ENCODE data around the gene C2CD3. TPM values are rescaled to one million over a fixed set of nuclear protein-coding genes. Genes with fewer than 3 reads are reported as not detected.

Gene C2CD3
- total RNA-seq, 1 donor from 2014 or later = 13.8 TPM

DNA sequence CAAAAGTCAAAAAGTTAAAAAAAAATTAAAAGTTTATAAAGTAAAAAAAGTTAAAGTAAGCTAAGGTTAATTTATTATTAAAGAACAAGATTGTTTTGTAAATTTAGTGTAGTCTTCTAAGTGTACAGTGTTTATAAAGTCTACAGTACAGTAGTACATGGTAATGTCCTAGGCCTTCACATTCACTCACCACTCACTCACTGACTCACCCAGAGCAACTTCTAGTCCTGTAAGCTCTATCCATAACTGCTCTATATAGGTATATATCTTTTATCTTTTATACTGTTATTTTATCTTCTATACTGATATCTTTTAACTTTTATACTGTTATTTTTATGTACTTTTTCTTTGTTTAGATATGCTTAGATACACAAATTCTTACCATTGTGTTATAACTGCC, 11.2 kb downstream of the C2CD3 start:
- H3K36me3 ChIP-seq = peaks cover 26% of the 10 kb centered on the region
- no peaks in the 10 kb centered on the region for H3K27me3 ChIP-seq (ENCODE audit: low read depth)
- no peak overlapping the region for H3K27ac ChIP-seq (replicated peaks)
- TF ChIP-seq, protein P1, sequence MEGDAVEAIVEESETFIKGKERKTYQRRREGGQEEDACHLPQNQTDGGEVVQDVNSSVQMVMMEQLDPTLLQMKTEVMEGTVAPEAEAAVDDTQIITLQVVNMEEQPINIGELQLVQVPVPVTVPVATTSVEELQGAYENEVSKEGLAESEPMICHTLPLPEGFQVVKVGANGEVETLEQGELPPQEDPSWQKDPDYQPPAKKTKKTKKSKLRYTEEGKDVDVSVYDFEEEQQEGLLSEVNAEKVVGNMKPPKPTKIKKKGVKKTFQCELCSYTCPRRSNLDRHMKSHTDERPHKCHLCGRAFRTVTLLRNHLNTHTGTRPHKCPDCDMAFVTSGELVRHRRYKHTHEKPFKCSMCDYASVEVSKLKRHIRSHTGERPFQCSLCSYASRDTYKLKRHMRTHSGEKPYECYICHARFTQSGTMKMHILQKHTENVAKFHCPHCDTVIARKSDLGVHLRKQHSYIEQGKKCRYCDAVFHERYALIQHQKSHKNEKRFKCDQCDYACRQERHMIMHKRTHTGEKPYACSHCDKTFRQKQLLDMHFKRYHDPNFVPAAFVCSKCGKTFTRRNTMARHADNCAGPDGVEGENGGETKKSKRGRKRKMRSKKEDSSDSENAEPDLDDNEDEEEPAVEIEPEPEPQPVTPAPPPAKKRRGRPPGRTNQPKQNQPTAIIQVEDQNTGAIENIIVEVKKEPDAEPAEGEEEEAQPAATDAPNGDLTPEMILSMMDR (IDR thresholded peaks at IDR 0.05; ENCODE audit: borderline replicate concordance) = no peak
- intact Hi-C loops (cut with micrococcal nuclease) = no loop called here
- H3K4me3 ChIP-seq = no peak overlapping the region
- H3K9me3 ChIP-seq (replicated peaks) = no peaks in the 10 kb centered on the region
- H3K4me1 ChIP-seq = peaks cover 17% of the 10 kb centered on the region
- DNase-seq = no peak

DNA sequence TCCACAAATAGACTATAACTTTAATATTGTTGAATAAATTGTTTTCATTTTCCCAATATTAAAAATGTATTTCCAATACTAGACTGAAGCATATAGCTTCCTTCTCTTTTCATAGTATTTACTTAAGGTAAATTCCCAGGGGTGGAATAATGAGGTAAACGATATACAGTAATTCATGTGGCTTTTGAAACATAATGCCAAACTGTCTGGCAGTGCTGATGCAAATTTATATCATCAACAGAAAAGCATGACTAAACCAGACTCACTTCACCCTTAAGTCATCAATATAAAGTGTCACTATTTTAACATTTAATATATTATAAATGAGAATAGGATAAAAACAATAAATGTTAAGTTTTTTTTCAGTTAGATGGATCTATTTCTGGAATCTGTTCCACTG, 13.6 kb downstream of the C2CD3 start:
- TF ChIP-seq, protein P1 (IDR thresholded peaks at IDR 0.05; ENCODE audit: borderline replicate concordance) = no peak
- intact Hi-C loops (cut with micrococcal nuclease) = no loop called here
- Histone ChIP-seq H3K9me3 (replicated peaks) (peaks cover 8% of the 10 kb centered on the region), H3K27ac (replicated peaks) (no peak overlapping the region), H3K27me3 (ENCODE audit: low read depth) (no peaks in the 10 kb centered on the region), H3K4me1 (peaks cover 12% of the 10 kb centered on the region), H3K36me3 (peaks cover 21% of the 10 kb centered on the region), H3K4me3 (no peak overlapping the region)
- no peak for DNase-seq

DNA sequence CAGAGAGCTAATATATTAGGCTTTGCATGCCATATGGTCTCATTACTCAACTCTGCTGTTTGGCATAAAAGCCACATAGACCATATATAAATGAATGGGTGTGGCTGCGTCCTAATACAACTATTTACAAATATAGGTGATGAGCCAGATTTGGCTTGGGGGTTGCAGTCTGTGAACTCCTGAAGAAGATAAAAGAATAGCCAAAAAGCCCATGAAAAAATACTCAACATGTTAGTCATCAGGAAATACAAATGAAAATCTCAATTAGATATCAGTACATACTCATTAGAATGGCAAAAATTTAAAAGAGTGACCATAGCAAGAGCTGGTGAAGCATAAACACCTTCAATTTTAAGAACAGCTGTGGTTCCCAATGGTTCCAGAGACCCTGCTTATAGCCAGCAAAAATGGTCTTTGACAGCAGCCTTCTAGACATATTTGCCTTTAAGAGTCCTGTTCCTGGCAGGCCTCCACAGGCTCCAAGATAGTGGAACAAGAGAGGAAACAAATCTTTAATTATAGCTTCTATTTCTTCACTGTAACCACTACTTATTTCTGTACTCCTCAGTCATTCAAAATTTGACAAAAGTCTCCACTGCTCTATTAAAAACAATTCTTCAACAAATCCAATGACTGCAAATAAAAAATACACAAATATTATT, 16.1 kb downstream of the C2CD3 start:
- H3K36me3 ChIP-seq = peaks cover 21% of the 10 kb centered on the region
- H3K4me1 ChIP-seq = peaks cover 12% of the 10 kb centered on the region
- H3K27me3 ChIP-seq (ENCODE audit: low read depth) = no peaks in the 10 kb centered on the region
- no peak for DNase-seq
- no peak overlapping the region for H3K4me3 ChIP-seq
- intact Hi-C loops (cut with micrococcal nuclease) = no loop called here
- TF ChIP-seq, protein P1 (IDR thresholded peaks at IDR 0.05; ENCODE audit: borderline replicate concordance) = no peak
- H3K9me3 ChIP-seq (replicated peaks) = peaks cover 8% of the 10 kb centered on the region
- no peak overlapping the region for H3K27ac ChIP-seq (replicated peaks)

DNA sequence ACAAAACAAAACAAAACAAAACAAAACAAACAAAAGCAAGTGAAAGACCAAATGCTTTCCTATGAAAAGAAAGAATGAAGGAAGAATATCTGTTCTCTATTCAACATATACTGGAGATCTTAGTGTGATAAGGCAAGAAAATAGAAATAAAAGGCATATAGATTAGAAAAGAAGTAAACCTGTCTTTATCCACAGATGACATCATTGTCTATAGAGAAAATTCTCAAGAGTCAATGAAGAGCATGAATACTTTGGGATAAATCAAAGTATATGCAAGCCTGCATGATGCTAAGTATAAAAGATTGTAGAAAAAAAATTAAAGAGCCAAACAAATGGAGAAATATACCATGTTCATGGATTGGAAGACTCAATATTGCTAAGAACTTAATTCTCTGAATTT, 17.6 kb downstream of the C2CD3 start:
- TF ChIP-seq, protein P1 (IDR thresholded peaks at IDR 0.05; ENCODE audit: borderline replicate concordance) = no peak
- no peaks in the 10 kb centered on the region for H3K27me3 ChIP-seq (ENCODE audit: low read depth)
- peaks cover 12% of the 10 kb centered on the region for H3K36me3 ChIP-seq
- intact Hi-C loops (cut with micrococcal nuclease) = no loop called here
- no peak for DNase-seq
- peaks cover 8% of the 10 kb centered on the region for H3K9me3 ChIP-seq (replicated peaks)
- no peak overlapping the region for H3K27ac ChIP-seq (replicated peaks)
- no peak overlapping the region for H3K4me3 ChIP-seq
- peaks cover 12% of the 10 kb centered on the region for H3K4me1 ChIP-seq

DNA sequence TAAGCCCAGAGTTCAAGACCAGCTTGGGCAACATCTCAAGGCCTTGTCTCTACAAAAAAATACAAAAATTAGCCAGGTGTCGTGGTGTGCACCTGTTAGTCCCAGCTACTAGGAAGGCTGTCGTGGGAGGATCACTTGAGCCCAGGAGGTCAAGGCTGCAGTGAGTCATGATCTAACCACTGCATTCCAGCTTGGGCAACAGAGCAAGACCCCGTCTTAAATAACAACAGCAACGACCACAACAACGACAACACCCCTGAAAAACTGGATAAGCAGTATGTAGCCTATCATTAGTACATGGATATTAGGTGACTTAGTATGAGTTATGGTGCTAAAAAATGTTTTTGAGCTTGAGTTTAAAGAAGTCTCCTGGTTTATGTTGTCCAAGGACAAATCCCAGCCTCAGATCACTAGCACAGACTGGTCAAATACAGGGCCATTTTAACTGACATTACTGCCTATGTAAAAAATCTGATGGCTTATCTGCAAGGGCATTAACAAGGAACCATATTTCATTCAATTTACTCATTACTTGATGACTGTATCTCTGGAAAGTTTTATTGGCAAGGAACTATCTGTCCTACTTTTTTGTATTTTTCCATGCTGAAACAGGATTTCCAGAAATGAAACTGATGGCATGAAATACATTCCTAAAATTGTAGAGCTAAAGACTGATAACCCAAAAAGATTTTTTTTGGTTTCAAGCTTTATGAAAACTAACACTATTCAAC, 23.4 kb downstream of the C2CD3 start:
- no peak for DNase-seq
- Histone ChIP-seq H3K4me1 (no peaks in the 10 kb centered on the region), H3K9me3 (replicated peaks) (no peaks in the 10 kb centered on the region), H3K36me3 (peaks cover 7% of the 10 kb centered on the region), H3K4me3 (no peak overlapping the region), H3K27ac (replicated peaks) (no peak overlapping the region), H3K27me3 (ENCODE audit: low read depth) (no peaks in the 10 kb centered on the region)
- intact Hi-C loops (cut with micrococcal nuclease) = no loop called here
- TF ChIP-seq, protein P1 (IDR thresholded peaks at IDR 0.05; ENCODE audit: borderline replicate concordance) = no peak
